ENCODE results near the gene JMJD1C. TPM values are rescaled to one million over a fixed set of nuclear protein-coding genes. Genes with fewer than 3 reads are reported as not detected.

JMJD1C gene
- total RNA-seq, 1 donor from 2014 or later: 41.3 TPM

DNA sequence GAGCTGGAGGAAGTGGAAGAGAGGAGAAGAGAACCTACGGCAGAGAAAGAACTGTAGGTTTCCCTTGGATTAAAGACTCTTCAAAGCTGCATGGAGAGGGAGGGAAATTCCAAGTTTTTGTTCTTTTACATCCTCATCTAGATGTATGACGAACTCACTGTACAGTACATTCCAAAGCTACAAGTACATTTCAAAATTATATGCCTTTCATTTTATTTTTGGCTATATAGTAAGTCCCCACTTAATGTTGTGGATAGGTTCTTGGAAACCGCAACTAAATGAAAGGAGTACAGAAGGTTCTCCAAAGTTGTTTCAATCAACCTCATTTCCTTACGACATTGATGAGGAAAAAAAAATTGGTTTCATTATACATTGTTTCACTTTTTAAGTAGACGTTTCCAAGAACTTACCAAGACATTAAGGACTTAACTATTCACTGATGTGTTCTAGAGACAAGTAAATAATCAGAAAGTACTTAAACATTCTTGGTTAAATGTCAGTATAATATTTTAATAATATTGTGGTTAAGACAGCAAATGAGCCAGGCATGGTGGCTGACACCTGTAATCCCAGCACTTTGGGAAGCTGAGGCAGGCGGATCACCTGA, 16.1 kb upstream of the JMJD1C start:
- intact Hi-C loops (cut with DNase I): no loop called here
- DNase-seq (ENCODE audit: low spot score): no peak

DNA sequence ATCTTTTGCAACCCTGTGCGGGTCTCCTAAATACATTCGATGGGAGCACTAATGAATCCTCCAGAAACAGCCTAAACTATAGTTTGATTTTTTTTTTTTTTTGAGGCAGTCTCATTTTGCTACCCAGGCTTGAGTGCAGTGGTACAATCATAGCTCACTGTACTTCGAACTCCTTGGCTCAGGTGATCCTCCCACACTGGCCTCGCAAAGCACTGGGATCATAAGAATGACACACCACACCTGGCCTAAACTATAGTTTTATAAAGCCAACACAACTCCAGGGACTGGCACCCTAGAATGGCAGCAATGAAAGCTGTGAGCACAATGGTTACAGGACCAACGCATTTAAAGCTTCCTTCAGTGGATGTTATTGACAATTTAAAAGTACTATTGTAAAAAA, 14.5 kb upstream of the JMJD1C start:
- DNase-seq (ENCODE audit: low spot score): no peak
- intact Hi-C loops (cut with DNase I): no loop called here

DNA sequence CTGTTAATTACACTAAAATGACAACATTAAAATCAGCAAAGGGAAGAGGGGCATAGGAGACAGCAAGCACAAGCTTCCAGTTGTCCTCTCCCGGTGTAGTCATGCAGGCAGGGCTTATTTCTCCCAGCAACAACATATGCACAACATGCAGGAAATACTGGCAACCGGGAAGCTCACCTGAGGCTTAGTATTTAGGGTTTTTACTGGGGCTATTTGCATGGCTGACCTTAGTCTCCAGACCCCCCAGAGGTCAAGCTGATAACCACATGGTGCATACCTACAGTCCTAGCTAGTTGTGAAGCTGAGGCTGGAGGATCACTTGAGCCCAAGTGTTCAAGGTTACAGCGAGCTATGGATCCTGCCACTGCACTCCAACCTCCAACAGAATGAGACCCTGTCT, 12.8 kb upstream of the JMJD1C start:
- intact Hi-C loops (cut with DNase I): no loop called here
- DNase-seq (ENCODE audit: low spot score): no peak

DNA sequence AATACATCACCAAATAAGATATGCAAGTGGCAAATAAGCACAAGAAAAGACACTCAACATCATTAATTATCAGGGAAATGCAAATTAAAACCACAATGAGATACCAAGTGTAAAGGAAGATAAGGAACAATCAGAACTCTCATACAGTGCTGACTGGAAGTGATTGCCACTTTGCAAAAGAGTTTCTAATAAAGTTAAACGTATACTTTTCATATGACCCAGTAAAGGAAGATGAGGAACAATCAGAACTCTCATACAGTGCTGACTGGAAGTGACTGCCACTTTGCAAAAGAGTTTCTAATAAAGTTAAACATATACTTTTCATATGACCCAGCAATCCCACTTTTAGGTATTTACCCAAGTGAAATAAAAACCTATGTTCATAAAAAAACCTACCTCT, 12.2 kb upstream of the JMJD1C start:
- intact Hi-C loops (cut with DNase I): no loop called here
- DNase-seq (ENCODE audit: low spot score): no peak

DNA sequence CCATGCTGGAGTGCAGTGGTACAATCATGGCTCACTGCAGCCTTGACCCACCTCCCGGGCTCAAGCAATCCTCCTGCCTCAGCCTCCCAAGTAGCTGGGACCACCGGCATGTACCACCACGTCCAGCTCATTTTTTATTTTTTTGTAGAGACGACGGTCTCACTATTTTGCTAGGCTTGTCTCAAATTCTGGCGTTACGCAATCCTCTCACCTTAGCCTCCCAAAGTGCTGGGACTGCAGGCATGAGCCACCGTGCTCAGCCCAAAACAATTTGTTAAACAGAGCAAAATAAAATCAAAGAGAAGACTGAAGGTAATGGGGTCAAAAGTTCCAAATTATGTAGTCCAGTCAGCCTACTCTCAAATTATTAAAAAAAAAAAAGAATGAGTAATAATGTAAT, 8.7 kb upstream of the JMJD1C start:
- intact Hi-C loops (cut with DNase I): no loop called here

DNA sequence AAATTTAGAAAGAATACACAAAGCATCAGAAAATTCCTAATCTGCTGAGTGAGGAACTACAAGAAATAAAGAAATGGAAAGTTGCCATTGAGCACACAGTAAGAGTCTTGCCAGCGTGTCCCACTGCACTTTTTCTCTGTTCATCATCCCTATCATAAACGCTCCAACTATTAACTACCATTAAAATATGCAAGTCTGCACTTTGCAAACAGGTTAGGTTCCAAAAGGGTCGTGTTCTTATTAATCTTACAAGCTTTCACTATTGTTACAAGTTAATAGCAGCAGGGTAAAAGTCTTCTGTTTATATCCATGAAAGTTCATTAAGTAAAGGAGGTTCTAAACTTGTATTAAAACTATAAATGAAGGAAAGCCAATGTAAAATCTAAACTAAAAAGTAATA, 5.2 kb upstream of the JMJD1C start:
- DNase-seq (ENCODE audit: low spot score): no peak
- intact Hi-C loops (cut with DNase I): no loop called here

More for the DNA sequence above, 8.7 kb upstream of the JMJD1C start:
- DNase-seq (ENCODE audit: low spot score): no peak

DNA sequence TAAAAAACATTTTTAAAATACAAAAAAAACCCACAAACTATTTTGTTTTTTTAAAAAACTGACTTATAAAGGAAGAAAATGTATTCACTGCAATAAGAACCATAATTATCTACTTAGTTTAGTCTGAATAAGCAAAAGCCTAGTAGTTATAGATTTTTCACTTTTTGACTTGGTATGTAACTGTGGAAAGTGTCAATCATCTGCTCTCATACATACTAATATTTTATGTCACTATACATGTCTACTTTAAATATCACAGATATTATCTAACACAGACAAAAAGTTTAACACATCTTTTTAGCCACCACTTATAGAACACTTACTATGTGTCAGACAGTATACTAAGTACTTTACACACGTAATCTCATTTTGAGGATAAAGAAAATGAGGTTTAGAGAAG, 3.2 kb upstream of the JMJD1C start:
- DNase-seq (ENCODE audit: low spot score): no peak
- intact Hi-C loops (cut with DNase I): loop anchor here (5.0 to 10.0 kb wide), 2 partner anchors 202 to 254 kb away; no protein-coding TSS in a partner anchor

DNA sequence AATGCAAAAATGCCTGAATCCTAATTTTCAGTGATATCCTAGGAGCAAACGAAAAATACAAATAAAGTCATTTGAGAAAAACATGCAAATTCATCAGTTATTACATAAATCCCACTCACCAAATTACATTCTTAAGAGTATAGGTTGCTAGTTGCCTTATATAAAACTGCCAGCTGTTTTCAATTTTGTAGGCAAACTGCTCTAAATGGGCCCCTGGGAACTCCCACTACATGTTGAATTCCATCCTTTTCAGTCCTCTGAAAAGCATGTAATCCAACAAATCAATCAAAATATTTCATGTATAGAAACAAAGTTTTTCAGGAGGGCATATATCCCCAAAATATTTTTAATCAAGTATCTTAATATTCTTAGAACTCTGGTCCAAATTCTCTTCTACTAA, 2.1 kb upstream of the JMJD1C start:
- no peak for DNase-seq (ENCODE audit: low spot score)
- intact Hi-C loops (cut with DNase I): loop anchor here (5.0 to 10.0 kb wide), 2 partner anchors 201 to 253 kb away; no protein-coding TSS in a partner anchor

DNA sequence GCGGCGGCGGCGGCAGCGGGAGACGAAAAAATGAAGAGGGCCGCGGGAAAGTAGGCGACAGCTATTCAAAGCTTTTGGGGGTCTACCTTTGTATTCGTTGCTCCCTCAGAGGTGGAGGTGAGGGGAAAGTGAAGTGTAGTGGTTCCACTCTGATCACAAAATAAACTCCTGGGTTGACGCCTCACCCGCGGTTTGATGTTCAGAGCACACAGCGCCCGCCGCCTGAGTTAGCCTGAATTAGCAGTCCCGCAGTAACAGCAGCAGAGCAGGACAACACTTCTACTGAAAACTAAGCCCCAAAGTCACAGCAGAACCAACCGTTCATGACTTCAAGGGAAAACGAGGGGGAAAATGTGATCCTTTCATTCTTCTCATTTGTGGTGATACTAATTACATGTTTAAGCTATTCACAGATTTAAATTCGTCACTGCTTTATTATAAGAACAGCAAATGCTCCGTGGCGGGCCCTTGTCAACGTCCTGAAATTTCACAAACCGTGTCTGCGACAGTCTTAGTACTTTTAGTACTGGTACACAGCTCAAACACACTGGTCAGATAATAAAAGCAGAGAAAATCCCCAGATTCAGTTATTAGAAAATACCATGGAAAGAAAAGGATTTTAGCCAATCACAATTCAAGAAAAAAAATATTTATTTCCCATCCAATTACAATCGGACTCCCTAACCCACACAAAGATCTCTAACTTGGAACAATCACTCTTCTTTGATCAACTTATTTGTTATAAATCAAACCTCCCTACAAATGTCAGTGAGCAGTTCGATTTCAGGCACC, 563 bp upstream of the JMJD1C start:
- peak; percentile 80 for DNase-seq (ENCODE audit: low spot score)
- intact Hi-C loops (cut with DNase I): loop anchor here (5.0 to 10.0 kb wide), 2 partner anchors 199 to 252 kb away; no protein-coding TSS in a partner anchor

DNA sequence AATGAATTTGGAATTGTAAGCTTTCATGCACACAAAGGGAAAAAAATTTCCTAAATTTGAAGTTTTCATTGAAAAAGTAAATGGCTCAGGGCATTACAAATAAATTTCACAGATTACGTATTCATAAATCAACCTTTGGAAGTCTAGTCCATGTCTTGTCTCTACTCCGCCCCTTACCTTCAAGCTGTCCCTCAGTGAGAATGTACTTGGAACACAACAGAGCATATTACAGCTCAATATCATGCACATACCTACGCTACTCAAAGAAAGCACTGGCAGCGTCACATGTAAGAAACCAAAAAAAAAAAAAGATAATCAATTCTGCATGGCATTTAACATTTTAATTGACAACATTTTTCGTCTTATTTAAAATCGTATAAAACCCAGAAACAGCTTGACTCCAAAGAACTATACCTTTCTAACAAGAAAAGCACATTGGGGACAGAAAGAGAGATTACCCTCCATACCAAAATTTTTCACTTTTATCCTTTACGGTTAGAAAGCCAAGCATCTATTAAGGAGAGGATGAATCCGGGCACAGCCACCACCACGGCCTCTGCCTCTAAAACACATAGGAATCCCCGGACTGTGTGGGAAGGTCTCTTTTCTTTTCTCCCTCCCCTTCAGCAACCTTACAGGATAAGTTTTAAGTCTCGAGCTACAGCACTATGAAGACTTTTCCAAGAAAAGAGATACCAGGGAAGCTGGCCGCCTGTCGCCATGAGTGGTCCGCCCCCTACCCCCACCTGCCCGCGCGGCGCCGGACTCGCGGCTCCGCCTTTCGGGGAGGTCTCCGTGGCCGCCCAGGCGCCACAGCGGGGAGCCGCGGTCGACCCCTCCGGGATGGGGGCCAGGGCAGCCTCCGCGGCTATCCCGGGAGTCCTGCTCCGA, 1.1 kb downstream of the JMJD1C start:
- intact Hi-C loops (cut with DNase I): loop anchor here (1.0 to 10.0 kb wide), 4 partner anchors 56 to 250 kb away; partner anchors contain the start of gene REEP3
- DNase-seq (ENCODE audit: low spot score): no peak

DNA sequence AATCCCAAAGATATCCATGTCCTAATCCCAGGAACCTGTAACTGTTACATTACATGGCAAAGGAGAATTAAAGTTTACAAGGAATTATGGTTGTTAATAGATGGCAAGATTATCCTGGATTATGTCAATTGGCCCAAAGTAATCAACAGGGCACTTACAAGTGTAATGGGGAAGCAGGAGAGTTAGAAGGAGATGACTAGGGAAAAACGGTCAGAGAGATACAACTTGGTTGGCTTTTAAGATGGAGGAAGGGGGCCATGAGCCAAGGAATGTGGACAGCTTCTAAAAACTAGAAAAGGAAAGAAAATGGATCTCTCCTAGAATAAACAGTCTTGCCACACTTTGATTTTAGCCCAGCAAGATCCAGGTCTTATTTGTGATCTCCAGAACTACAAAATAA, 3.3 kb downstream of the JMJD1C start:
- DNase-seq (ENCODE audit: low spot score): no peak
- intact Hi-C loops (cut with DNase I): loop anchor here (10.0 kb wide), 1 partner anchor 248 kb away; no protein-coding TSS in a partner anchor

DNA sequence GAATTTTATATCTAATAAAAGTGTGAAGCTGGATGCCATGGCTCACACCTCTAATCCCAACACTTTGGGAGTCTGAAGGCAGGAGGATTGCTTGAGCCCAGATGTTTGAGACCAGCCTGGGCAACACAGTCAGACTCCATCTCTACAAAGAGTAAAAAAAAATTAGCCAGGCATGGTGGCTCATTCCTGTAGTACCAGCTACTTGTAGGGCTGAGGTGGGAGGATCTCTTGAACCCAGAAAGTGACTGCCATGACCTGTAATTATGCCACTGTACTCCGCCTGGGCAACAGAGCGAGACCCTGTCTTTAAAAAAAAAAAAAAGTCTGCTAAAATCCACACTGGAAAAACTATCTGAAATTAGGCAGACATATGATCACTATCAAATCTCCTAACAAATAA, 7.6 kb downstream of the JMJD1C start:
- no peak for DNase-seq (ENCODE audit: low spot score)
- intact Hi-C loops (cut with DNase I): no loop called here

DNA sequence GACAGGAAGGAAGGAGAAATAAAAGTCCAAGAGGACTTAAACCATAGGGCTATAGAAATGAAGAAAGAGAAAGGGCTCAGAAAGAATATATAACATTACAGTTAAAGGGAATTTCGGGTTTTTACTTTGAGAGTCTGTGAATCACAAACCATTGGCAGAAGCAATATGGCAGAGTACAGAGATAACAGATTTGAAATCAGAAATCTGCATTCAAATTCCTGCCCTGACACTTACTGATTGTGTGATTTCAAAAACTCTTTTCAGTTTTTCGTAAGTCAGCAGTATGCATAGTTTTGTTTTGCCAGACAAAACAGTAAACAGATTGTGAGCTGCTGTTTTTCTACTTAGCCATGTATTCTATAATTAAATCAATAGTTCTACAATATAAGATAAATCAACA, 8.2 kb downstream of the JMJD1C start:
- DNase-seq (ENCODE audit: low spot score): no peak
- intact Hi-C loops (cut with DNase I): no loop called here

DNA sequence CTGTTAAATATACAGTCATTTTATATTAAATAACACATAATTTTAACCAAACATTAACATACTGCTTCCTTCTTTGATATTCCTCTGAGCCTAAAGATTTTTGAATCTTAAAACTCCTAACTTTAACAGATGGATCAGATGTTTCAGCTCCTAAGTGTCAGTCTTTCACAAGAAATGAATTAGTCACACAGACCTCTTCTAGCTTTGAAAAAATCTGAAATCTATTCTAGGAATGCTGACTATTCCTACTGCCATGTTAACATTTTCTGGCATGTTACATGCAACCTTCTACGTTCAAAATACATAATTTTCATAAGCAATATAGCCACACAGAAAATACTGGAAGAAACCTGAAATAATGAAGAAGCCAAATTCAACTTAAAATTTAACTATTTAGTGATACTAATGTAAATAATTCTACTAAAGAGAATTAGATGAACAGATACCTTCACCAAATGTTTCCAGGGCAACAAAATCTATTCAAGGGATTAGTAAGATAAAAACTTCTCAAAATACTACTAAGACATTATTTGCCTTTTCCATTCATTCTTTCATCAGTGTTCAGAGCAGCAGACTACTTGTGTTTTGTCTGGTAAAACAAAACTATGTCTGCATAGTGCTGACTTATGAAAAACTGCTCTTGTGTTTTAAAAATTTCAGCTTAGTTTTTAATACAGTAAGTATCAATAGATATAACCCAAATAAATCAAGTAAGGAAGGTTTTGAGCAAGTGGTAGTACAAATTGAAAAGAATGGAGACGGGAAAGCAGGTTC, 9.2 kb downstream of the JMJD1C start:
- DNase-seq (ENCODE audit: low spot score): no peak
- intact Hi-C loops (cut with DNase I): no loop called here

DNA sequence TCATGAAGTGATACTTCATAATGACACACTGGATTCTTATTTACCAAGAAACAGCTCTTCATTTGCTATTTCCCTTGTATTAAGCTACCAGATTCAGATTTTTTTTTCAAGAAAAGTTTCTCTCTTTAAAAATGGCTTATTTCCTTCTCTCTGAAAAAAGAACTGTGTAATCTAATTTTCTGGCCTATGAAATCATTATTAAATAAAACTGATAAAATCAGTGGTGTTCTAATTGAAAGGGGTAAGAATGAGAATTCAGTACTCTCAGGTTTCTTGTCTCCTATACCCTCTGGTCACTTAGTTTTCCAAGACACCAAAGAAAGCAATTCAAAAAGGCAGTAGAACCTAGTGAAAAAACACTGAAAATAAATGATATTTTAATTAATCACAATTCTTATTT, 10.3 kb downstream of the JMJD1C start:
- intact Hi-C loops (cut with DNase I): no loop called here

DNA sequence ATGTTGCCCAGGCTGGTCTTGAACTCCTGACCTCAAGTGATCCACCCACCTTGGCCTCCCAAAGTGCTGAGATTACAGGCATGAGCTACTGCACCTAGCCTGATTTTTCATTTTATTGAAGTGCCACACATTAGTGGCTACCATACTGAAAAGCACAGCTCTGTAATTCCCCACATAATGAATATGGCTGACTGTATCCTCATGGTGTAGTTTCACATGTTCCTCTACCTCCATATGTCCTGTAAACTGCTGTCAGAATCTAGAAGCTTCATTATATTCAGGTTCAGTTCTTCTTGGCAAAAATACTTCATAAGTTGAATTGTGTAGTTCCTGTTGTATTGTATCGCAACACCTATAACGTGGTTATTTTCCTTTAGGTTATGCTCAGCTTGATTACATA, 11.1 kb downstream of the JMJD1C start:
- no peak for DNase-seq (ENCODE audit: low spot score)
- intact Hi-C loops (cut with DNase I): no loop called here

More for the DNA sequence above, 10.3 kb downstream of the JMJD1C start:
- DNase-seq (ENCODE audit: low spot score): no peak

DNA sequence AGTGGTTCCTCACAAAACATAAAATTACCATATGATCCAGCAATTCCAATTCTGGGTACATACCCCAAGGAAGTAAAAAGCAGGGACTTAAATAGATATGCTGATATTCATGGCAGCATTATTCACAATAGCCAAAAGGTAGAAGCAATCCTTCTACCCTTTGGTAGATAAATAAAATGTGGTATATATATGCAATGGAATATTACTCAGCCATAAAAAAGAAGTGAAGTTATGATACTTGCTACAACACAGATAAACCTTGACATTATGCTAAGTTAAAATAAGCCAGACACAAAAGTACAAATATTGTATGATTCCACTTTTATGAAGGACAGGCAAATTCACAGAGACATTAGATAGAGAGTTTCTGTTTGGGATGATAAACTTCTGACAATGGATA, 13.3 kb downstream of the JMJD1C start:
- intact Hi-C loops (cut with DNase I): no loop called here
- DNase-seq (ENCODE audit: low spot score): no peak

DNA sequence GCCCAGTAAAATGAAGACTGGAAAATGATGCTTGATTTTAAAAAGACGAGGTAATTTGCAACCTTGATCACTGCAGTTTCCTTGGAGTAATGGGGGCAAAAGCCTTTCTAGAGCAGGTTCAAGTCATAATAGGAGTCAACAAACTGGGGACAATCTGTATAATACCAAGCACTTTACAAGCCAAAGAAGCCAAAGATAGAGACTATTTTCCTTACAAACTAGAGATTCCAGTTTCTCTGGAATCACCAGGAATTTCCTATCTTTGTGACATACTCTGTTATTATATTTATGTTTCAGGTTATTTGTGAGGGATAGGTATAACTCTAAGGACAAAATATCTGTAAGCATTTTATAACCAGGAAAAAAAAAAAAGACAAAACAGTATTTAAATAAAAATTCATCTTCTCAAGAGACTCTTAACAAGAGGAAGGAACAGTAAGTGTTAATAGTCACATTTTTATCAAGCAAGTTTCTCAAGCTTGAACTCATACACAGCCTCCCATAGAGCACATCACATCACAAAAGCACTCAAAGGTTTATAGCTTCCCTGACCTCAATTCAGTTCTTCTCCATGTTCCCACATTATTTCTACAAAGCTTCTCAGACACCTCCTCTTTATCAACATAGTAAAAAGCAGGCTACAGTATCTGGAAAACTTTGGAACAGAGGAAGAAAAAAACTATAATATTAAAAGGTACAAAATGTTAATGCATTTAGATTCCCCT, 18.9 kb downstream of the JMJD1C start:
- no peak for DNase-seq (ENCODE audit: low spot score)
- intact Hi-C loops (cut with DNase I): no loop called here

DNA sequence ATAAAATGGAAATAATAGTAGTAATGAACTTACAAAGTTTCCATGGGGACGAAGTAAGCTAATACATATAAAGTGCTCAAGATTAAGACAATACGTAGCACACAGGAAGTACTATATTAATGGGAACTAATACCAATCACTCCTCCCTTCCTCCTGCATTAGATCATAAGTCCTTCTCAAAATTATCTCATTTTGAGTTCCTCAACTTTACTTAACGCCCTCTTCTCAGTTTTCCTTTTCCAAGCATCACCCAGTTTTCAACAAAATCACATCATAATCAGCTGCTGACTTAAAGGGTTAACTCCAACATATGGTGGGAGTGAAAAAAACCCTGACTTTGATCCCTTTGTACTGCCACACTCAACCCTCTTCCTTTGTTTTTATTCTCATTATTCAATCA, 24.4 kb downstream of the JMJD1C start:
- no peak for DNase-seq (ENCODE audit: low spot score)
- intact Hi-C loops (cut with DNase I): no loop called here
